ENCODE measurements around the gene IRX3.

GRCh38 chr16:54312502-54312991, 26.0 kb upstream of the IRX3 start:
- no peak for TF ChIP-seq CTCF (IDR thresholded peaks at IDR 0.05)
- TF ChIP-seq POLR2A (IDR thresholded peaks at IDR 0.05): no peak
